Esophagus muscularis mucosa (tissue), 4 donors: ENCODE measurements around the gene LIMS1. TPM values are rescaled to one million over a fixed set of nuclear protein-coding genes. Genes with fewer than 3 reads are reported as not detected.

Experiments used
- DNase-seq: peaks from one replicate; pipeline ENCODE4 v3.0.0-alpha.2; 2017; ENCODE audit errors: extremely low spot score
- H3K27ac ChIP-seq, 4 donors: fragments of 200-600 bp; sonication (generic); replicated peaks in 1 of 4; 1 replicate in 3 of 4; 2 replicates in 1 of 4; pipeline ENCODE4 v1.5.1; 2016 to 2019; ENCODE audit warnings: mild to moderate bottlenecking in 1 of 4
- H3K27me3 ChIP-seq, 4 donors: fragments of 200-600 bp; sonication (generic); one replicate each; pipeline versions ENCODE4 v1.5.1 to v1.6.0; 2016 to 2019
- H3K36me3 ChIP-seq, 4 donors: fragments of 200-600 bp; sonication (generic); one replicate each; pipeline ENCODE4 v1.5.1; 2016 to 2019
- H3K4me1 ChIP-seq, 4 donors: fragments of 200-600 bp; sonication (generic); one replicate each; pipeline ENCODE4 v1.5.1; 2016 to 2019
- H3K4me3 ChIP-seq, 4 donors: fragments of 200-600 bp; sonication (generic); 1 replicate in 2 of 4; 2 replicates in 2 of 4; pipeline ENCODE4 v1.5.1; 2016 to 2019; ENCODE audit warnings: mild to moderate bottlenecking in 4 of 4, moderate library complexity in 1 of 4
- H3K9me3 ChIP-seq, 4 donors: fragments of 200-600 bp; sonication (generic); 1 replicate in 3 of 4; 2 replicates in 1 of 4; pipeline ENCODE4 v1.5.1; 2016 to 2019
- CTCF ChIP-seq, 3 experiments: fragments of 200-600 bp in 2 of 3; fragments of 450-650 bp in 1 of 3; sonication (generic) in 2 of 3; IDR thresholded peaks; one replicate each; pipeline ENCODE4 v1.5.1; 2017 to 2019; ENCODE audit warnings: antibody characterized with exemption in 3 of 3, mild to moderate bottlenecking in 2 of 3, moderate library complexity in 1 of 3
- EP300 ChIP-seq: sonication (generic); formaldehyde crosslinking; IDR thresholded peaks from one replicate; pipeline ENCODE4 v1.6.1; 2017; ENCODE audit warnings: antibody characterized with exemption
- POLR2A ChIP-seq: fragments of 450-650 bp; IDR thresholded peaks from one replicate; pipeline ENCODE4 v1.6.1; 2017; ENCODE audit warnings: antibody characterized with exemption, moderate library complexity, mild to moderate bottlenecking, low read depth
- POLR2AphosphoS5 ChIP-seq, 2 donors: sonication (generic); formaldehyde crosslinking; IDR thresholded peaks; one replicate each; pipeline ENCODE4 v1.6.1; 2017; ENCODE audit warnings: antibody characterized with exemption in 2 of 2
- WGBS: methylation state at CpG from one replicate; pipeline ENCODE4 v1.1.5; 2018; 5-methylcytosine and 5-hydroxymethylcytosine counted together
- intact Hi-C: fragments of 100-400 bp; cut with DNase I; formaldehyde crosslinking; loops from one replicate; pipeline ENCODE4 v1.15.1; 2023
- total RNA-seq, 4 donors: library from RNA; depleted of rRNA; stranded (reverse); fragments of >200 nt; gene quantifications; one replicate each; pipeline versions ENCODE4 v1.1.0 to v1.2.1, GENCODE V29; 2016

Gene LIMS1
- total RNA-seq, 4 donors from 2014 or later, result 71.0 to 141 (median 123) TPM

- H3K4me1 ChIP-seq, result peaks cover 26 to 74% (median 73%) of the 10 kb centered on the region in 4 donors
- TF ChIP-seq CTCF (IDR thresholded peaks at IDR 0.05) (no peak), EP300 (no peak), POLR2A (no peak), POLR2AphosphoS5 (IDR thresholded peaks at IDR 0.05) (no peak)
- intact Hi-C loops, result no loop called here
- WGBS, result 71% methylated on average over 6 of the region's 6 CpGs
- H3K27ac ChIP-seq, result peak overlapping the region in 2 of 4 donors; percentile 31 to 33
- H3K36me3 ChIP-seq, result no peaks in the 10 kb centered on the region
- H3K27me3 ChIP-seq, result no peaks in the 10 kb centered on the region
- no peak overlapping the region for H3K4me3 ChIP-seq
- no peak for DNase-seq
- no peaks in the 10 kb centered on the region for H3K9me3 ChIP-seq
Measured at GRCh38 chr2:108560241-108560811, 26.1 kb downstream of the LIMS1 start.

- Histone ChIP-seq H3K27ac (no peak overlapping the region), H3K27me3 (no peaks in the 10 kb centered on the region), H3K36me3 (no peaks in the 10 kb centered on the region), H3K4me1 (peaks cover 26 to 77% (median 74%) of the 10 kb centered on the region in 4 donors), H3K9me3 (no peaks in the 10 kb centered on the region), H3K4me3 (no peak overlapping the region)
- intact Hi-C loops, result no loop called here
- no peak for DNase-seq
- TF ChIP-seq CTCF (IDR thresholded peaks at IDR 0.05) (no peak), POLR2AphosphoS5 (IDR thresholded peaks at IDR 0.05) (no peak), POLR2A (no peak), EP300 (no peak)
- 36% methylated on average over 1 of the region's 1 CpG for WGBS
Measured at GRCh38 chr2:108560895-108561530, 26.7 kb downstream of the LIMS1 start.

- Histone ChIP-seq H3K4me1 (peaks cover 26 to 79% (median 74%) of the 10 kb centered on the region in 4 donors), H3K27me3 (no peaks in the 10 kb centered on the region), H3K9me3 (no peaks in the 10 kb centered on the region), H3K36me3 (no peaks in the 10 kb centered on the region), H3K4me3 (no peak overlapping the region), H3K27ac (no peak overlapping the region)
- 85% methylated on average over 2 of the region's 2 CpGs for WGBS
- no peak for TF ChIP-seq CTCF (IDR thresholded peaks at IDR 0.05)
- TF ChIP-seq EP300, result no peak
- no peak for TF ChIP-seq POLR2AphosphoS5 (IDR thresholded peaks at IDR 0.05)
- no peak for TF ChIP-seq POLR2A
- intact Hi-C loops, result no loop called here
- DNase-seq, result no peak
Measured at GRCh38 chr2:108562274-108562673, 28.0 kb downstream of the LIMS1 start.

GRCh38 chr2:108564510-108564909, 30.2 kb downstream of the LIMS1 start:
- peak overlapping the region in 1 of 4 donors; percentile 0 for H3K4me3 ChIP-seq
- 35% methylated on average over 5 of the region's 6 CpGs for WGBS
- no peak for DNase-seq
- no peaks in the 10 kb centered on the region for H3K27me3 ChIP-seq
- no peak for TF ChIP-seq POLR2AphosphoS5 (IDR thresholded peaks at IDR 0.05)
- no peak for TF ChIP-seq CTCF (IDR thresholded peaks at IDR 0.05)
- no peak for TF ChIP-seq EP300
- no peak for TF ChIP-seq POLR2A
- H3K27ac ChIP-seq, result peak overlapping the region; percentile 45 to 71 (median 50)
- no peaks in the 10 kb centered on the region for H3K36me3 ChIP-seq
- H3K4me1 ChIP-seq, result peaks cover 19 to 77% (median 63%) of the 10 kb centered on the region in 4 donors
- H3K9me3 ChIP-seq, result no peaks in the 10 kb centered on the region
- intact Hi-C loops, result no loop called here
